ENCODE data around the gene ZNF274.

GRCh38 chr19:58203814-58204475 is 21.1 kb downstream of the ZNF274 start:
- no peak for TF ChIP-seq CTCF (conservative IDR thresholded peaks at IDR 0.05)
- no peak for TF ChIP-seq ZFX (IDR thresholded peaks at IDR 0.05)
